MM.1S (cell line): ENCODE measurements around the gene KPNB1.

Experiments
- DNase-seq: peaks from one replicate; pipeline ENCODE4 v3.0.0-alpha.2; 2015
- H2AFZ ChIP-seq: fragments of 300-600 bp; sonication (generic); 2 replicates; pipeline ENCODE4 v1.6.0; 2016; ENCODE audit warnings: antibody characterized with exemption, low read length
- H3F3A ChIP-seq: fragments of 300-600 bp; sonication (generic); 2 replicates; pipeline ENCODE4 v1.6.1; 2016; ENCODE audit warnings: mild to moderate bottlenecking, antibody characterized with exemption, low read length, moderate library complexity, mixed read lengths; ENCODE audit not compliant: insufficient read depth
- H3K27ac ChIP-seq: fragments of 300-600 bp; sonication (generic); 2 replicates; pipeline ENCODE4 v1.5.1; 2016; ENCODE audit warnings: mild to moderate bottlenecking, low read length
- H3K27me3 ChIP-seq: fragments of 300-600 bp; sonication (generic); replicated peaks from 2 replicates; pipeline ENCODE4 v1.6.0; 2016; ENCODE audit warnings: low read length; ENCODE audit not compliant: insufficient read depth
- H3K36me3 ChIP-seq: fragments of 300-600 bp; sonication (generic); replicated peaks from 2 replicates; pipeline ENCODE4 v1.6.1; 2016; ENCODE audit warnings: mild to moderate bottlenecking, low read length, mixed read lengths; ENCODE audit not compliant: insufficient read depth
- H3K4me1 ChIP-seq: fragments of 300-600 bp; sonication (generic); 2 replicates; pipeline ENCODE4 v1.6.1; 2016; ENCODE audit warnings: low read length, mixed read lengths
- H3K4me2 ChIP-seq: fragments of 300-600 bp; sonication (generic); 2 replicates; pipeline ENCODE4 v1.6.0; 2016; ENCODE audit warnings: low read depth, low read length
- H3K4me3 ChIP-seq: fragments of 300-600 bp; sonication (generic); 2 replicates; pipeline ENCODE4 v1.5.1; 2016; ENCODE audit warnings: low read length, mixed read lengths
- H3K79me2 ChIP-seq: fragments of 300-600 bp; sonication (generic); 2 replicates; pipeline ENCODE4 v1.6.1; 2016; ENCODE audit warnings: mixed run types, low read length, mixed read lengths
- H3K9ac ChIP-seq: fragments of 300-600 bp; sonication (generic); 2 replicates; pipeline ENCODE4 v1.6.1; 2016; ENCODE audit warnings: low read length, mixed read lengths
- H3K9me2 ChIP-seq: fragments of 300-600 bp; sonication (generic); replicated peaks from 2 replicates; pipeline ENCODE4 v1.6.1; 2016; ENCODE audit warnings: mild to moderate bottlenecking, low read length, mixed read lengths; ENCODE audit not compliant: insufficient read depth
- H3K9me3 ChIP-seq: fragments of 300-600 bp; sonication (generic); replicated peaks from 2 replicates; pipeline ENCODE4 v1.6.1; 2016; ENCODE audit warnings: mild to moderate bottlenecking, low read length, mixed read lengths; ENCODE audit not compliant: insufficient read depth
- H4K20me1 ChIP-seq: fragments of 300-600 bp; sonication (generic); 2 replicates; pipeline ENCODE4 v1.6.1; 2016; ENCODE audit warnings: mild to moderate bottlenecking, low read length, moderate library complexity, mixed read lengths; ENCODE audit not compliant: insufficient read depth
- EZH2 ChIP-seq: fragments of 300-600 bp; sonication (generic); optimal IDR thresholded peaks from 2 replicates; pipeline ENCODE3; 2017; ENCODE audit warnings: low read depth, mild to moderate bottlenecking, antibody characterized with exemption, low read length, mixed read lengths
- EZH2phosphoT487 ChIP-seq: fragments of 300-600 bp; sonication (generic); IDR thresholded peaks from 2 replicates; pipeline ENCODE4 v1.6.1; 2018; ENCODE audit warnings: antibody characterized with exemption, low read length
- TF ChIP-seq, protein P1 (sequence below): fragments of 300-600 bp; sonication (generic); IDR thresholded peaks from 2 replicates; pipeline ENCODE4 v1.5.1; 2016; ENCODE audit warnings: antibody characterized with exemption, low read length, mixed read lengths

KPNB1 gene

DNA sequence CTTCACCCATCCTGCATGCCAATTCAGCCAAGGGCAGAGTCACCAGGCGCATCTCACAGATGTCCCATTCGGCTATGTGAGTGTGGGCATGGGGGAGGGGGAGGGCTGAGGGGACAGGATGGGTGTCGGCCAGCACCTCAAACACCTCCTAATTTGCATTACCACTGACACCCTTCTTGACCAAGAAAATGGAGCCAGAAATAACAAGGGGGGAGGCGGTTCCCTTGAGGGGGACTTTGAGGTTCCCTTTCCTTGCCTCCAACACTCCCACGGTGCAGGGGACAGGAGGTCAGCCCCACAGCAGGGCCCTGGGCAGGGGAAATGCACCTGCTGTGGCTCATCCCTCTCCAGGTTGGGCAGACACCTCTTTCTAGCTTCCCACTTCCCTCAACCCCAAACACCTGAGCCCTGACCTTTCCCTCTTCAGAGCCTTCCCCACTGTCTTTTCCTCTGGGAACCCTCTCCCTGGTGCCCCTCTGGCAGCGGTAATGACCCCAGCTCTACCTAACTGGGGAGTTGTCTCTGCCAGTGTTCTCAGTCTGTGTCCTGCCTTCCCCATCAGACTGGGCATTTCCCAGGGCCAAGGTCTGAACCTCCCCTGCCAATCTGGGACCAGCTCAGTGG, 65.2 kb downstream of the KPNB1 start:
- Histone ChIP-seq H3K27me3 (peaks cover 47% of the 10 kb centered on the region), H4K20me1 (no peaks in the 10 kb centered on the region), H3K36me3 (no peaks in the 10 kb centered on the region), H3K4me3 (no peak overlapping the region), H3K4me1 (peaks cover 10% of the 10 kb centered on the region), H3K9me2 (no peaks in the 10 kb centered on the region), H3K27ac (no peak overlapping the region), H3F3A (0 out of 2 replicates have a peak, but pooled peaks cover 5% of the 10 kb centered on the region), H3K9ac (no peak overlapping the region), H3K79me2 (no peaks in the 10 kb centered on the region), H3K9me3 (no peaks in the 10 kb centered on the region), H3K4me2 (no peak overlapping the region), H2AFZ (no peak overlapping the region)
- no peak for DNase-seq
- TF ChIP-seq, protein P1, sequence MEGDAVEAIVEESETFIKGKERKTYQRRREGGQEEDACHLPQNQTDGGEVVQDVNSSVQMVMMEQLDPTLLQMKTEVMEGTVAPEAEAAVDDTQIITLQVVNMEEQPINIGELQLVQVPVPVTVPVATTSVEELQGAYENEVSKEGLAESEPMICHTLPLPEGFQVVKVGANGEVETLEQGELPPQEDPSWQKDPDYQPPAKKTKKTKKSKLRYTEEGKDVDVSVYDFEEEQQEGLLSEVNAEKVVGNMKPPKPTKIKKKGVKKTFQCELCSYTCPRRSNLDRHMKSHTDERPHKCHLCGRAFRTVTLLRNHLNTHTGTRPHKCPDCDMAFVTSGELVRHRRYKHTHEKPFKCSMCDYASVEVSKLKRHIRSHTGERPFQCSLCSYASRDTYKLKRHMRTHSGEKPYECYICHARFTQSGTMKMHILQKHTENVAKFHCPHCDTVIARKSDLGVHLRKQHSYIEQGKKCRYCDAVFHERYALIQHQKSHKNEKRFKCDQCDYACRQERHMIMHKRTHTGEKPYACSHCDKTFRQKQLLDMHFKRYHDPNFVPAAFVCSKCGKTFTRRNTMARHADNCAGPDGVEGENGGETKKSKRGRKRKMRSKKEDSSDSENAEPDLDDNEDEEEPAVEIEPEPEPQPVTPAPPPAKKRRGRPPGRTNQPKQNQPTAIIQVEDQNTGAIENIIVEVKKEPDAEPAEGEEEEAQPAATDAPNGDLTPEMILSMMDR: no peak
- TF ChIP-seq EZH2phosphoT487 (no peak), EZH2 (no peak)

DNA sequence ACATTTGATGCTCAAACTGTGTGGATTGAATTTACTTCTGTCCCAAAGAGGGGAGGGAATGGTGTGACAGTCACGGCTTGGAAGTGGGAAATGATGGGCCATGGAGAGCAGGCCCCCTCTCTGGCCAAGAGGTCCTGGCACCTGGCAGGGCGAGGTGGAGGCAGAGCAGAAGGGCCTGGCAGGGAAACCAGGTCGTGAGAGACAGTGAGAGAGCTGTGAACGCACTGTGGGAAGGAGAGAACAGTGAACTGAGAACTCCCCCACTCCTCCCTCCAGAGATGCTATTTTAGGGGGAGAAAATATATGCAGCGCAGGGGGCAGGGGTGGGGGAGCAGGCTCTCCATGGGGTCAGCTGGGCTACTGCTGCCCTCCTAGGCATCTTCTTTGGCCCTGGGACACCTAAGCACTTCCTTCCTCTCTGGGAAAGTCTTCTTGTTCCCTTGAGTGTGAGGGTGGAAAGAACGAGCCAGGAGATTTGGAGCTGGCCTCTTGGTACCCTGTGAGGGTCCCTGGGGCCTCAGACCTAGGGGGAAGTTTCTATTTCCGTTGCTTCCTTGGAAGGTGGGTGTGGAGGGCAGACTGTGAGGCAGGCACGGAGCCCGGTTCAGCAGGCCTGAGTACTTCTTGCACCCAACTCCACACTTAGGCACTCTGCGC, 66.1 kb downstream of the KPNB1 start:
- H3K27me3 ChIP-seq: peaks cover 44% of the 10 kb centered on the region
- no peaks in the 10 kb centered on the region for H3K9me3 ChIP-seq
- no peak overlapping the region for H3K27ac ChIP-seq
- H3K4me1 ChIP-seq: peaks cover 18% of the 10 kb centered on the region
- no peaks in the 10 kb centered on the region for H3K79me2 ChIP-seq
- H4K20me1 ChIP-seq: no peaks in the 10 kb centered on the region
- no peak for DNase-seq
- TF ChIP-seq EZH2phosphoT487 (no peak), EZH2 (no peak)
- TF ChIP-seq, protein P1: no peak
- H3F3A ChIP-seq: 0 out of 2 replicates have a peak, but pooled peaks cover 7% of the 10 kb centered on the region
- no peaks in the 10 kb centered on the region for H3K9me2 ChIP-seq
- H2AFZ ChIP-seq: no peak overlapping the region
- H3K4me2 ChIP-seq: no peak overlapping the region
- no peak overlapping the region for H3K4me3 ChIP-seq
- H3K36me3 ChIP-seq: no peaks in the 10 kb centered on the region
- no peak overlapping the region for H3K9ac ChIP-seq

DNA sequence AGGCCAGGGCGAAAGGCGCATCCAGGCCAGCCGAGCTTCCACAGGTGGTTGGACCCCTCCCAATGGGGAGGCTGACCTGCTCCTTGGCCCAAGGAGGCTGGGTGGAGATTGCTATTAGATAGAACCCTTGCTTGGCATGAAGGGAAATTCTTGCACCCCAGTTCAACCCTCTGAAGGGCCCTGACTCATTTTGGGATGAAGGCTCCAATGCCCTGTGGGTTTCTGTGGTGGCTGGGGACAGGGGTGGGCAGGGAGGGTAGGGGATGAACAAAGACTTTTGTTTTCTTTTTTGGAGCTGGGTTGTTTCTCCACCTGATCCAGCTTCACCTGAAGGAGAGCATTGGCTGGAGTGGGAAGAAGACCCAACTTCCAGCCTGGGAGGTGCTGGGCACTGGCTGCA, 66.7 kb downstream of the KPNB1 start:
- Histone ChIP-seq H3K4me1 (peaks cover 18% of the 10 kb centered on the region), H2AFZ (no peak overlapping the region), H3K27ac (no peak overlapping the region), H4K20me1 (no peaks in the 10 kb centered on the region), H3K36me3 (no peaks in the 10 kb centered on the region), H3F3A (0 out of 2 replicates have a peak, but pooled peaks cover 7% of the 10 kb centered on the region), H3K9ac (no peak overlapping the region), H3K27me3 (peaks cover 49% of the 10 kb centered on the region), H3K9me2 (no peaks in the 10 kb centered on the region), H3K4me3 (no peak overlapping the region), H3K9me3 (no peaks in the 10 kb centered on the region), H3K4me2 (no peak overlapping the region), H3K79me2 (no peaks in the 10 kb centered on the region)
- no peak for DNase-seq
- TF ChIP-seq EZH2: no peak
- TF ChIP-seq, protein P1: no peak
